Right lobe of liver (tissue), 4 donors: ENCODE measurements around the gene SLC25A53.
A peak's percentile ranks its signal among the peaks of the same experiment; 100 is the strongest.

ENCODE experiments used
- CTCF ChIP-seq, 4 donors: fragments of 200-600 bp in 3 of 4; fragments of 450-650 bp in 1 of 4; IDR thresholded peaks; one replicate each; pipeline versions ENCODE4 v1.5.1 to v1.8.0; 2016 to 2022; ENCODE audit warnings: antibody characterized with exemption in 4 of 4, mild to moderate bottlenecking in 2 of 4
- POLR2A ChIP-seq: fragments of 450-650 bp; IDR thresholded peaks from one replicate; pipeline ENCODE4 v1.6.1; 2017; ENCODE audit warnings: antibody characterized with exemption, mild to moderate bottlenecking
- donor health status: DM: no; HTN: no; CAD: no.
- donor health status: DM: no; HTN: no; CAD: no.
- donor health status: DM: no; HTN: yes; CAD: no.

- no peak for TF ChIP-seq CTCF (IDR thresholded peaks at IDR 0.05)
- peak; percentile 42 for TF ChIP-seq POLR2A
Observed at GRCh38 chrX:104156630-104157529, at the start of gene SLC25A53.
